H9 (cell line): ENCODE results near the gene CCDC154. TPM values are rescaled to one million over a fixed set of nuclear protein-coding genes. Genes with fewer than 3 reads are reported as not detected.

Experiments
- DNase-seq: peaks from one replicate; pipeline ENCODE4 v3.0.0-alpha.2; 2017
- H2AFZ ChIP-seq: one replicate; pipeline ENCODE4 v1.6.1; 2013; ENCODE audit warnings: mild to moderate bottlenecking, low read length, control low read depth, moderate library complexity
- H2AK5ac ChIP-seq: 2 replicates; pipeline ENCODE4 v1.6.1; 2013; ENCODE audit warnings: low read length, control low read depth, mixed read lengths; ENCODE audit not compliant: insufficient read length
- H2BK120ac ChIP-seq: one replicate; pipeline ENCODE4 v1.6.1; 2013; ENCODE audit warnings: low read depth, mild to moderate bottlenecking, low read length, control low read depth, inconsistent platforms; ENCODE audit not compliant: poor library complexity, severe bottlenecking
- H2BK12ac ChIP-seq: 2 replicates; pipeline ENCODE4 v1.6.1; 2013; ENCODE audit warnings: low read length, control low read depth, mixed read lengths, low read depth; ENCODE audit not compliant: insufficient read length
- H2BK15ac ChIP-seq: 2 replicates; pipeline ENCODE4 v1.6.1; 2013; ENCODE audit warnings: low read depth, low read length, control low read depth
- H2BK20ac ChIP-seq: one replicate; pipeline ENCODE4 v1.6.1; 2013; ENCODE audit warnings: low read depth, mild to moderate bottlenecking, low read length, control low read depth, inconsistent platforms; ENCODE audit not compliant: poor library complexity, severe bottlenecking
- H2BK5ac ChIP-seq: 2 replicates; pipeline ENCODE4 v1.6.1; 2013; ENCODE audit warnings: low read length, control low read depth, mixed read lengths; ENCODE audit not compliant: insufficient read length
- H3K14ac ChIP-seq: 2 replicates; pipeline ENCODE4 v1.6.1; 2013; ENCODE audit warnings: low read length, control low read depth; ENCODE audit not compliant: insufficient read depth
- H3K18ac ChIP-seq: 2 replicates; pipeline ENCODE4 v1.6.1; 2013; ENCODE audit warnings: low read depth, mild to moderate bottlenecking, mixed read lengths, low read length, control low read depth; ENCODE audit not compliant: insufficient read length
- H3K23ac ChIP-seq: 2 replicates; pipeline ENCODE4 v1.6.1; 2013; ENCODE audit warnings: low read length, control low read depth, mixed read lengths, low read depth; ENCODE audit not compliant: insufficient read length
- H3K23me2 ChIP-seq: 2 replicates; pipeline ENCODE4 v1.6.1; 2013; ENCODE audit warnings: low read depth, mild to moderate bottlenecking, mixed read lengths, low read length, control low read depth; ENCODE audit not compliant: insufficient read length, poor library complexity, severe bottlenecking
- H3K27ac ChIP-seq: 2 replicates; pipeline ENCODE4 v1.5.1; 2013; ENCODE audit warnings: low read length, control low read depth, mixed read lengths, low read depth; ENCODE audit not compliant: insufficient read length
- H3K27me3 ChIP-seq: 2 replicates; pipeline ENCODE4 v1.6.1; 2013; ENCODE audit warnings: low read length, control low read depth, inconsistent platforms; ENCODE audit not compliant: insufficient read depth
- H3K4ac ChIP-seq: 2 replicates; pipeline ENCODE4 v1.6.1; 2013; ENCODE audit warnings: low read depth, mild to moderate bottlenecking, control low read depth, inconsistent platforms, low read length, moderate library complexity
- H3K4me1 ChIP-seq: 2 replicates; pipeline ENCODE4 v1.6.1; 2013; ENCODE audit warnings: low read length, control low read depth, inconsistent platforms; ENCODE audit not compliant: insufficient read depth
- H3K4me2 ChIP-seq: 2 replicates; pipeline ENCODE4 v1.6.1; 2013; ENCODE audit warnings: low read length, control low read depth, mixed read lengths; ENCODE audit not compliant: insufficient read length, insufficient read depth
- H3K56ac ChIP-seq: 2 replicates; pipeline ENCODE4 v1.6.1; 2013; ENCODE audit warnings: low read depth, mild to moderate bottlenecking, mixed read lengths, low read length, control low read depth; ENCODE audit not compliant: insufficient read length
- H3K79me1 ChIP-seq: 2 replicates; pipeline ENCODE4 v1.6.1; 2013; ENCODE audit warnings: low read depth, mild to moderate bottlenecking, moderate library complexity, low read length, control low read depth, inconsistent platforms; ENCODE audit not compliant: insufficient read depth, poor library complexity, severe bottlenecking
- H3K79me2 ChIP-seq: 2 replicates; pipeline ENCODE4 v1.6.1; 2013; ENCODE audit warnings: low read length, control low read depth, inconsistent platforms; ENCODE audit not compliant: insufficient read depth
- H3K9ac ChIP-seq: 2 replicates; pipeline ENCODE4 v1.6.1; 2013; ENCODE audit warnings: low read length, control low read depth, mixed read lengths; ENCODE audit not compliant: insufficient read length; ENCODE audit errors: extremely low read depth
- H3K9me3 ChIP-seq: one replicate; pipeline ENCODE4 v1.6.1; 2013; ENCODE audit warnings: low read depth, low read length, inconsistent platforms; ENCODE audit not compliant: control insufficient read depth
- H3T11ph ChIP-seq: one replicate; pipeline ENCODE4 v1.6.1; 2013; ENCODE audit warnings: mild to moderate bottlenecking, low read length, control low read depth, inconsistent platforms
- H4K20me1 ChIP-seq: one replicate; pipeline ENCODE4 v1.6.1; 2013; ENCODE audit not compliant: control insufficient read depth, insufficient read length, insufficient read depth
- H4K5ac ChIP-seq: 2 replicates; pipeline ENCODE4 v1.6.1; 2013; ENCODE audit warnings: low read depth, mild to moderate bottlenecking, mixed read lengths, low read length, control low read depth; ENCODE audit not compliant: insufficient read length
- H4K8ac ChIP-seq: replicated peaks from 2 replicates; pipeline ENCODE4 v1.6.1; 2013; ENCODE audit warnings: low read length, control low read depth, mixed read lengths, low read depth; ENCODE audit not compliant: insufficient read length
- H4K91ac ChIP-seq: 2 replicates; pipeline ENCODE4 v1.6.1; 2013; ENCODE audit warnings: low read depth, mild to moderate bottlenecking, moderate library complexity, mixed read lengths, low read length, control low read depth; ENCODE audit not compliant: insufficient read length
- H3K27ac Mint-ChIP-seq, 3 experiments: 2 replicates in 2 of 3; 3 replicates in 1 of 3; pipeline ENCODE4 v1.8.0; 2020 to 2021; ENCODE audit warnings: mixed read lengths in 3 of 3, mild to moderate bottlenecking in 1 of 3, moderate library complexity in 1 of 3
- H3K27me3 Mint-ChIP-seq: 2 replicates; pipeline ENCODE4 v1.8.0; 2021; ENCODE audit warnings: low read depth, mild to moderate bottlenecking, moderate library complexity, mixed read lengths
- H3K36me3 Mint-ChIP-seq, 3 experiments: 2 replicates in 2 of 3; 3 replicates in 1 of 3; pipeline ENCODE4 v1.8.0; 2020 to 2021; ENCODE audit warnings: low read depth in 3 of 3, mixed read lengths in 3 of 3; ENCODE audit not compliant: insufficient read depth in 1 of 3
- H3K4me1 Mint-ChIP-seq, 2 experiments: 2 replicates each; pipeline ENCODE4 v1.8.0; 2020; ENCODE audit warnings: mixed read lengths in 2 of 2
- H3K4me3 Mint-ChIP-seq, 2 experiments: 2 replicates in 1 of 2; 3 replicates in 1 of 2; pipeline ENCODE4 v1.8.0; 2020 to 2021; ENCODE audit warnings: mild to moderate bottlenecking in 2 of 2, mixed read lengths in 2 of 2, moderate library complexity in 1 of 2
- H3K9me3 Mint-ChIP-seq, 2 experiments: 2 replicates in 1 of 2; 3 replicates in 1 of 2; pipeline ENCODE4 v1.8.0; 2020; ENCODE audit warnings: mild to moderate bottlenecking in 2 of 2, mixed read lengths in 2 of 2, moderate library complexity in 1 of 2
- CTCF ChIP-seq: fragments of 200-600 bp; sonication (generic); conservative IDR thresholded peaks from 3 replicates; pipeline ENCODE4 v1.8.0; 2021; ENCODE audit warnings: antibody characterized with exemption, mild to moderate bottlenecking
- WGBS: extraction: QIAGEN DNeasy Blood & Tissue Kit; methylation state at CpG from one replicate; pipeline ENCODE4 v1.1.7; 2013; ENCODE audit warnings: missing lambda C conversion rate, low lambda C conversion rate, mixed read lengths; ENCODE audit not compliant: insufficient read length; ENCODE audit errors: extremely low coverage; 5-methylcytosine and 5-hydroxymethylcytosine counted together
- total RNA-seq: library from RNA; stranded (reverse); gene quantifications from 2 replicates; pipeline ENCODE4 v1.2.1, GENCODE V29; 2021

The CCDC154 gene
- total RNA-seq, 1 experiment from 2014 or later: 1.3 TPM

- no CpG with 5 or more reads among the region's 33 CpGs for WGBS
- H3K4me2 ChIP-seq: no peak overlapping the region
- no peak overlapping the region for H3K9ac ChIP-seq
- H2BK120ac ChIP-seq: no peak overlapping the region
- H2BK20ac ChIP-seq: no peak overlapping the region
- H3K27ac ChIP-seq: no peak overlapping the region
- H3K27me3 ChIP-seq: no peaks in the 10 kb centered on the region
- H3K4me1 ChIP-seq: no peaks in the 10 kb centered on the region
- H2AK5ac ChIP-seq: no peak overlapping the region
- no peak overlapping the region for H4K5ac ChIP-seq
- no peak overlapping the region; a peak in 1 of 5 replicates for H3K4me3 Mint-ChIP-seq
- H4K8ac ChIP-seq: no peak overlapping the region
- no peak overlapping the region for H3K4ac ChIP-seq
- no peak overlapping the region for H2AFZ ChIP-seq
- peaks cover 4% of the 10 kb centered on the region for H3K79me1 ChIP-seq
- H3K27me3 Mint-ChIP-seq: no peaks in the 10 kb centered on the region
- H3K4me1 Mint-ChIP-seq: no peaks in the 10 kb centered on the region
- no peak overlapping the region; a peak in 2 of 7 replicates for H3K27ac Mint-ChIP-seq
- H3K56ac ChIP-seq: no peak overlapping the region
- H3T11ph ChIP-seq: no peak overlapping the region
- H3K23ac ChIP-seq: no peak overlapping the region
- peaks cover 2 to 16% (median 13%) of the 10 kb centered on the region in 3 experiments; a peak in 4 of 7 replicates for H3K36me3 Mint-ChIP-seq
- H2BK5ac ChIP-seq: no peak overlapping the region
- H2BK15ac ChIP-seq: no peak overlapping the region
- no peak overlapping the region for H3K18ac ChIP-seq
- no peak for DNase-seq
- H3K9me3 Mint-ChIP-seq: no peaks in the 10 kb centered on the region
- H4K91ac ChIP-seq: no peak overlapping the region
- no peak for TF ChIP-seq CTCF
- H2BK12ac ChIP-seq: no peak overlapping the region
- no peaks in the 10 kb centered on the region for H3K23me2 ChIP-seq
- H3K14ac ChIP-seq: no peak overlapping the region
- peaks cover 8% of the 10 kb centered on the region; the same call in 1 of the 2 replicates for H3K79me2 ChIP-seq
- no peaks in the 10 kb centered on the region for H4K20me1 ChIP-seq
- no peaks in the 10 kb centered on the region for H3K9me3 ChIP-seq
These were observed 20.7 kb upstream of the CCDC154 start for GRCh38 chr16:1464894-1465566.
